GM19324 (cell line): Measurements from ENCODE around the gene PHF13.
"Not testable (repeated sequence)": the region's sequence is repeated elsewhere in the genome, so short reads cannot be mapped to it uniquely, and the experiment has no call there.

ENCODE experiments used
- ATAC-seq: cut with Tn5 transposase; IDR thresholded peaks from one replicate; pipeline ENCODE4 v1.9.1; 2021; ENCODE audit warnings: mild to moderate bottlenecking, moderate library complexity; ENCODE audit not compliant: unreplicated experiment, low FRiP score

PHF13 gene

GRCh38 chr1:6653436-6654290, 40.1 kb downstream of the PHF13 start:
- ATAC-seq, result no peak

GRCh38 chr1:6657138-6657537, 43.6 kb downstream of the PHF13 start:
- no peak for ATAC-seq

GRCh38 chr1:6658359-6659060, 45.0 kb downstream of the PHF13 start:
- no peak for ATAC-seq

DNA sequence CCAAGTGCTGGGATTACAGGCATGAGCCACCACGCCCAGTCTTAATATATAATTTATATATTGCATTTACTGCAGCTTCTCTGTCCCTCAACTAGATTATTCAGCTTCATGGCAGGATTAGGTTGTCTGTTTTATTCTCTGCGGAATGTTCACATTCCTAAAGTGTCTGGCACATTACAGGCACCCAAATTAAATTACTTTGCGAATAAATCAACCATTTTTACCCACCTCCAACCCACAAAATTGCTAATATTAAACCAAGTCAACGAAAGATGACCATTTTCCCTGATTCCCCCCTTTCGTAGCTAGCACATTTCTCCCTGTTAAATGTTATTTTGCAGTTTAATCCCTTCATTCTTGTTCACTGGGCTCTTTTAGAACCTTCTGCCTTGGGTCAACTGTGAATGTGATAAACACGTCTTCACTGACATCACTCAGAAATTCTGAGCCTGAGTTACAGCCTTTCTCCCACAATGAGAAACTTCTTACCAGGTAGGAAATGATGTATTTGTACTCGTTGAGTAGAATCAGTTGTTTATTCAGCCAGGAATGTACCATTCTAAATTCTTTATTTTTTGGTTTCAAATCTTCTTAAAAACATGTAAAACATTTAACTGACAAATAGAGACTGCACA, 47.0 kb downstream of the PHF13 start:
- ATAC-seq, result no peak

GRCh38 chr1:6662468-6662867, 48.9 kb downstream of the PHF13 start:
- ATAC-seq, result not testable (repeated sequence)

GRCh38 chr1:6666696-6667095, 53.2 kb downstream of the PHF13 start:
- ATAC-seq, result no peak

DNA sequence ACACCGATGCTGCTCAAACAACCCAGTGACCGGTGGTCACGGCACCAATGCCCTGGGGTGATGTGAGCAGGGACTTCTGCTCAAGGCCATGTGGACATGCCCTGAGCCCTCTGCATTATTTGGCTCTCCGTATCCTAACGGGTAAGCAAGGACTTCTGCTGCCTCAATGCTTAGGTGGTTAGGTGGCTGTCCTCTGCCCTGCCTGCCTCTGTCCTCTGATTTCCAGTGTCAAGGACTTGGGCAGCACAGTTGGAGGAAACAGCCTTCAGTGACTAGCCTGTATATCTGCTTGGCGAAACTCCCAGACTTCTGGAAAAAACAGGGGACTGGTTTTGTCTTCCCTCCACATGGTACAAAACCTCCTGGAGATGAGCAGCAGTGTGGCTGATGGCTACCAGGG, 53.6 kb downstream of the PHF13 start:
- no peak for ATAC-seq

DNA sequence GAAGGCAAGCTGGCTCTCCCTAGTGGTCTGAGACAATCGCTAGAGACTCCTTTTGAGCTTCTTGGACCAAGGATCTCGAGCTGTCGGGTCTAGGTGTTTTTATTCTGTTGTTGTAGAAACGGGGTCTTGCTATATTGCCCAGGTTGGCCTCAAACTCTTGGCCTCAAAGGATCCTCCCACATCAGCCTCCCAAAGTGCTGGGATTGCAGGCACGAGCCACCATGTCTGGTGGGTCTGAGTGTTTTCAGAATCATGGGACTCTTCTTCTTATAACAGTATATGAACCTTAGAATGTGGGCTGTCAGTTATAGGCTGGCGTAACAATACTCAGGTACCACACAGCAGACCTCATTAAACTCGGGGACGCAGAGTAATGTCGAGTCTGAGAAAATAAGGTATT, 55.0 kb downstream of the PHF13 start:
- ATAC-seq, result no peak

- no peak for ATAC-seq
Observed at GRCh38 chr1:6672558-6672957, 59.0 kb downstream of the PHF13 start.
